ENCODE data around the gene SGIP1. TPM values are rescaled to one million over a fixed set of nuclear protein-coding genes. Genes with fewer than 3 reads are reported as not detected.

The SGIP1 gene
- polyA plus RNA-seq, 1 experiment: 110 TPM

DNA sequence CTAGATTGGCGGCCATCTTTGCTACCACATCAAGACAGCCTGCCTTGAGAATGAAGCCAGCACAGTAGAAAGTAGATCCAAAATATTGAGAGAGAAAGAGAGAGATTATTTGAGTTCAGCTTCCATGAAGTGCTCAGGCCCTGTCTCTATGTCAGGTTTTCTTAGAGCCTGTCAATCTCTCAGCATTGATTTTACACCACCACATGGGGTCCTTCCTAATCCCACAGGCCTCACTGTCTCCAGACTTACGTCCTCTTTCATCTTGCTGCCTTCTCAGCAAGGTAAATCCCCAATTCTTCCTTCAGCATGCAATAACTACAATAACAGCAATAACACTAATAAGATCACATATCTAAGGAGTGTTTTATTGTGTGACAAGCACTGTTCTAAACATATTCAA, 239.3 kb downstream of the SGIP1 start:
- no peak for DNase-seq (ENCODE audit: low read depth, low spot score)
- TF ChIP-seq, protein P1, sequence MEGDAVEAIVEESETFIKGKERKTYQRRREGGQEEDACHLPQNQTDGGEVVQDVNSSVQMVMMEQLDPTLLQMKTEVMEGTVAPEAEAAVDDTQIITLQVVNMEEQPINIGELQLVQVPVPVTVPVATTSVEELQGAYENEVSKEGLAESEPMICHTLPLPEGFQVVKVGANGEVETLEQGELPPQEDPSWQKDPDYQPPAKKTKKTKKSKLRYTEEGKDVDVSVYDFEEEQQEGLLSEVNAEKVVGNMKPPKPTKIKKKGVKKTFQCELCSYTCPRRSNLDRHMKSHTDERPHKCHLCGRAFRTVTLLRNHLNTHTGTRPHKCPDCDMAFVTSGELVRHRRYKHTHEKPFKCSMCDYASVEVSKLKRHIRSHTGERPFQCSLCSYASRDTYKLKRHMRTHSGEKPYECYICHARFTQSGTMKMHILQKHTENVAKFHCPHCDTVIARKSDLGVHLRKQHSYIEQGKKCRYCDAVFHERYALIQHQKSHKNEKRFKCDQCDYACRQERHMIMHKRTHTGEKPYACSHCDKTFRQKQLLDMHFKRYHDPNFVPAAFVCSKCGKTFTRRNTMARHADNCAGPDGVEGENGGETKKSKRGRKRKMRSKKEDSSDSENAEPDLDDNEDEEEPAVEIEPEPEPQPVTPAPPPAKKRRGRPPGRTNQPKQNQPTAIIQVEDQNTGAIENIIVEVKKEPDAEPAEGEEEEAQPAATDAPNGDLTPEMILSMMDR (IDR thresholded peaks at IDR 0.05; ENCODE audit: low read depth, low read length): no peak
- Histone ChIP-seq H3K27ac (ENCODE audit: low read depth, low read length) (no peak overlapping the region), H3K27me3 (ENCODE audit: control insufficient read depth, insufficient read depth, low read length) (no peaks in the 10 kb centered on the region), H3K9me3 (ENCODE audit: control insufficient read depth, insufficient read depth, low read length) (no peaks in the 10 kb centered on the region), H3K4me3 (ENCODE audit: low read depth, low read length) (no peak overlapping the region)
- POLR2A ChIA-PET: no interaction called here
- CTCF ChIA-PET: interaction anchor here (0.9 kb wide), 1 partner anchor 9 kb away, joined by 6 read pairs; no protein-coding TSS in a partner anchor

DNA sequence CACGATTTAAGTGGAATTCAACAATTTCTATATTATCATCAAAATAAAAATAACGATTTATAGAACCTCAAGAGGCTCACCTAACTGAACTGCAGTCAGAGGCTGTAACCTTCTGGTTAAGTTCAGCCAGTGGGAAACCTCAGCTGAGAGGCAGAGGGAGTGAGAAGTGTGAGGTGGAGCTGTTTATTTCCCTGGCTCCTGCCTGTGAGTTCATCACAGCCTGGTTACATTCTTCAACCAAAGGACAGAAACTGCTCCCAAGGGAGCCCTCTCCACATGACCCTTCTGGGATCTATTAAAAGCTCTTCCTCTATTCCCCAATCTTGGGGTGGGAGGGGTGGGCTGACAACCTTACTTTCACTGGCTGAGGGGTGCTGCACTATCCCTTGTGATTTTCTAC, 240.5 kb downstream of the SGIP1 start:
- Histone ChIP-seq H3K27ac (ENCODE audit: low read depth, low read length) (no peak overlapping the region), H3K4me3 (ENCODE audit: low read depth, low read length) (no peak overlapping the region), H3K9me3 (ENCODE audit: control insufficient read depth, insufficient read depth, low read length) (no peaks in the 10 kb centered on the region), H3K27me3 (ENCODE audit: control insufficient read depth, insufficient read depth, low read length) (no peaks in the 10 kb centered on the region)
- TF ChIP-seq, protein P1 (IDR thresholded peaks at IDR 0.05; ENCODE audit: low read depth, low read length): no peak
- ChIA-PET POLR2A (no interaction called here), CTCF (interaction anchor here (1.1 kb wide), 1 partner anchor 437 kb away, joined by 3 read pairs; no protein-coding TSS in a partner anchor)
- DNase-seq (ENCODE audit: low read depth, low spot score): no peak

DNA sequence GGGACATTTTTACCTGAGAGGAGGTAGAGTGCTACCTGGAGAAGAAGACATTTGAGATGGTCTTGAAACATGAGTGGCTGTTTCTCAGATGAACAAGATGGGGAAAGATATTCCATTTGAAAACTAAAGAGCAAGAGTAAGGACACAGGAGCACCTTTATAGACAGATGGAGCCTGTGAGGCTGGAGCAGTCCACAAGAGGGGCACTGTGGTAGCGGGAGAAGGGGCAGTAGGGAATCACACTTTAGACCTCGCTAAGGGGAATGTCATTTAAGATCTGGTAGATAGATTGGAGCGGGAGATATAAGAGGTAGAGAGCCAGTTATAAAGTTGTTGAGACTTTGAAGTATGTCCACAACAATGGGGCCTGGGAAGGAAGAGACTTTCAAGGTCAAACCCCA, 241.7 kb downstream of the SGIP1 start:
- no peak overlapping the region for H3K4me3 ChIP-seq (ENCODE audit: low read depth, low read length)
- TF ChIP-seq, protein P1 (IDR thresholded peaks at IDR 0.05; ENCODE audit: low read depth, low read length): no peak
- no peak overlapping the region for H3K27ac ChIP-seq (ENCODE audit: low read depth, low read length)
- DNase-seq (ENCODE audit: low read depth, low spot score): no peak
- ChIA-PET POLR2A (no interaction called here), CTCF (interaction anchor here (1.1 kb wide), 1 partner anchor 436 kb away, joined by 3 read pairs; no protein-coding TSS in a partner anchor)
- no peaks in the 10 kb centered on the region for H3K9me3 ChIP-seq (ENCODE audit: control insufficient read depth, insufficient read depth, low read length)
- H3K27me3 ChIP-seq (ENCODE audit: control insufficient read depth, insufficient read depth, low read length): no peaks in the 10 kb centered on the region

DNA sequence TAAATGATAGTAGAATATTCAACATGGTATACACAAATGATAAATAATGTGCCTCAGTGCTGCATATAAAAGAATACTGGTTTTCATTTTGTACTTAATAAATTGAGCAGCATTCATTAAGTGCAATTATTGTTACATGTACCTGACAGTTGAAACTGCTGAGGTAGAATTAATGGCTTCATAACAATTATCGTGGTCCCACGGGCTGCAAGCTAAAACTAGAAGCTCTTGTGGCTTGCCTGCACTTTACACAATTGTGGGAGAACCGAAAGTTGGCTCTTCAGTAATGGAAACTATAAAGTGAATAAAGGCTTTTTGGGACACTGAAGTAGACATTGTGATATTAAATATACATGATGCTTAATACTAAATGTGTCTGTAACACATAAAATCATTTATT, 243.9 kb downstream of the SGIP1 start:
- ChIA-PET CTCF (interaction anchor here (0.8 kb wide), 1 partner anchor 13 kb away, joined by 5 read pairs; no protein-coding TSS in a partner anchor), POLR2A (no interaction called here)
- H3K27me3 ChIP-seq (ENCODE audit: control insufficient read depth, insufficient read depth, low read length): no peaks in the 10 kb centered on the region
- H3K27ac ChIP-seq (ENCODE audit: low read depth, low read length): no peak overlapping the region
- no peaks in the 10 kb centered on the region for H3K9me3 ChIP-seq (ENCODE audit: control insufficient read depth, insufficient read depth, low read length)
- no peak overlapping the region for H3K4me3 ChIP-seq (ENCODE audit: low read depth, low read length)
- TF ChIP-seq, protein P1 (IDR thresholded peaks at IDR 0.05; ENCODE audit: low read depth, low read length): no peak
- no peak for DNase-seq (ENCODE audit: low read depth, low spot score)

DNA sequence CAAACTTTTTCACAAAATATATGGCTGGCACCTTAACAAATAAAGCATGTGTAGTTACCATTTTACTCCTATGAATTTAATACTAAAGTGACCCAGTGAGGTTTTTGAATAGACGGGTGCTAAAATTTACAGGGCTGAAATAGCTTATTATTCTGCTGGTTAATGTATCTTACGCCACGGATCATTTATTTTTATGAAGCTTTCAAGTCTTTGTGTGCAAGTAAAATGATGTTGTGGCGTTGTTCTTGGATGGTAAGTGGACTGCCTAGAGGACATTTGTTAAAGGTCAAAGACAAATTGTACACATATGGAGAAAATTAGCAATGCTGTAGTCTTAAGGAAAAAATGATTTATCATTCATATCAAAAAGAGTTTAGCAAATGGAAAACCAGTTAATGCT, 244.3 kb downstream of the SGIP1 start:
- no peak overlapping the region for H3K27ac ChIP-seq (ENCODE audit: low read depth, low read length)
- H3K4me3 ChIP-seq (ENCODE audit: low read depth, low read length): no peak overlapping the region
- TF ChIP-seq, protein P1 (IDR thresholded peaks at IDR 0.05; ENCODE audit: low read depth, low read length): no peak
- H3K27me3 ChIP-seq (ENCODE audit: control insufficient read depth, insufficient read depth, low read length): no peaks in the 10 kb centered on the region
- DNase-seq (ENCODE audit: low read depth, low spot score): no peak
- POLR2A ChIA-PET: no interaction called here
- CTCF ChIA-PET: interaction anchor here (0.8 kb wide), 1 partner anchor 13 kb away, joined by 5 read pairs; no protein-coding TSS in a partner anchor
- no peaks in the 10 kb centered on the region for H3K9me3 ChIP-seq (ENCODE audit: control insufficient read depth, insufficient read depth, low read length)

All from AG04450 (cell line).